A549 treated with ZK216348 at 1 μM for 4 hours (cell line): ENCODE data around the gene PSPH. TPM values are rescaled to one million over a fixed set of nuclear protein-coding genes. Genes with fewer than 3 reads are reported as not detected.

ENCODE experiments used
- total RNA-seq: library from RNA; stranded (reverse); fragments of 200-300 nt; extraction: Qiagen RNA extraction; gene quantifications from 5 replicates; pipeline ENCODE4 v1.2.3, GENCODE V29; 2022; ENCODE audit warnings: low read depth

Gene PSPH
- 21.5 to 32.4 TPM (median 25.5 TPM) in 5 replicates for total RNA-seq

GRCh38 chr7:56051339-56052191 is at the start of gene PSPH, which contains the start of gene CCT6A:
Gene PSPH, minus strand, starts transcription at chr7:56051444. Its CDS starts 30,232 bp downstream, at chr7:56021212.
Gene CCT6A, plus strand, starts transcription at chr7:56051765. Its CDS starts 84 bp downstream, at chr7:56051849.

GRCh38 chr7:56092789-56093531 is 41.7 kb upstream of the PSPH start, which contains the start of gene PHKG1:
Gene PHKG1, minus strand, starts transcription at chr7:56092952. Its CDS starts 4,011 bp downstream, at chr7:56088941.

GRCh38 chr7:56063882-56064625 is 12.8 kb upstream of the PSPH start, which contains the start of gene SUMF2:
Gene SUMF2, plus strand, starts transcription at chr7:56064286. Its CDS starts 26 bp downstream, at chr7:56064312.

GRCh38 chr7:55964261-55965099 is 86.8 kb downstream of the PSPH start, which contains the start of gene NIPSNAP2:
Gene NIPSNAP2, plus strand, starts transcription at chr7:55964585. Its CDS starts 25 bp downstream, at chr7:55964610.

Other genes with a start within 250 kb of the PSPH start
- gene SEPTIN14, start 188.7 kb downstream of the PSPH start, total RNA-seq = not detected in 5 replicates
- gene ZNF713, start 164.0 kb downstream of the PSPH start, total RNA-seq = 0.56 to 1.5 TPM (median 0.72 TPM) in 5 replicates
- 23.3 to 34.8 TPM (median 25.7 TPM) in 5 replicates for gene MRPS17, start 99.6 kb downstream of the PSPH start, total RNA-seq
- 32.6 to 60.1 TPM (median 47.2 TPM) in 5 replicates for gene NIPSNAP2, start 86.9 kb downstream of the PSPH start, total RNA-seq
- 235 to 313 TPM (median 269 TPM) in 5 replicates for gene CCT6A, start 321 bp upstream of the PSPH start, total RNA-seq
- gene SUMF2, start 12.8 kb upstream of the PSPH start, total RNA-seq = 109 to 117 TPM (median 111 TPM) in 5 replicates
- gene PHKG1, start 41.5 kb upstream of the PSPH start, total RNA-seq = 0.12 to 0.68 TPM (median 0.52 TPM) in 5 replicates
- 519 to 707 TPM (median 628 TPM) in 5 replicates for gene CHCHD2, start 55.0 kb upstream of the PSPH start, total RNA-seq
- gene NUPR2, start 65.0 kb upstream of the PSPH start, total RNA-seq = not detected in 5 replicates